ENCODE results near the gene KLHL24. TPM values are rescaled to one million over a fixed set of nuclear protein-coding genes. Genes with fewer than 3 reads are reported as not detected.
A peak's percentile ranks its signal among the peaks of the same experiment; 100 is the strongest.

The KLHL24 gene
- total and polyA plus RNA-seq, 2 experiments from 2014 or later: 8.2 to 51.0 TPM

DNA sequence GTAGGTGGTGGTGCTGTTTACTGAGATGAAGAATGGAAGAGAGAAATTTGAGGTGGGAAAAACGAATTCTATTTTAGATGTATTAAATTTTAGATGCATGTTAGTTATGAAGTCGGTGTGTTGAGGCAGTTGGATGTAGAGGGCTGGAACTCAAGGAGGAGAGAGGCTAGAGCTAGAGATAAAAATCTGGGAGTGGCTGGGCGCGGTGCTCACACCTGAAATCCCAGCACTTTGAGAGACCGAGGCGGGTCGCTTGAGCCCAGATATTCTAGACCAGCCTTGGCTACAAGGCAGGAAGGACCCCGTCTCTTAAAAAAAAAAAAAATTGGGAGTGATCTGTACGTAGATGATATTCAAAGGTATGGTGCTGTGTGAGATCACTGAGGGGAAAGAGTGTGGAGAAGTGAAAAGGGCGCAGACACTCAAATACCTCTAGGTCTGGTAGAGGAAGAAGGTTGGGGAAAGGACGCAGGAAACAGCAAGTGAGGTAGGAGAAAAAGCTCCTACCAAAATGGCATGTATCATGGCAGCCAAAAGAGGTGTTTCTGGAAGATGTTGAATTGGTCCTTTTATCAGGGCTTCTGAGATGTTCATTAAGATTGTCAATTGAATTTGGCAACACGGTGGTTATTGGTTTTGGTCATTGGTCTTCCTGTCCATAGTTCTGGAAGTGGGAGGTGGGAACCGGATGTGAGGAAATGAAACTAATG is 64.0 kb downstream of the KLHL24 start:
- Mint-ChIP-seq H3K36me3 (ENCODE audit: low read depth) (peaks cover 6% of the 10 kb centered on the region), H3K4me3 (peak overlapping the region; percentile 85), H3K27ac (peak overlapping the region; percentile 47), H3K4me1 (peaks cover 34% of the 10 kb centered on the region), H3K9me3 (no peaks in the 10 kb centered on the region; the same call in 2 of the 3 replicates), H3K27me3 (ENCODE audit: insufficient read depth, low read depth, poor library complexity) (peaks cover 4% of the 10 kb centered on the region)
- no peak overlapping the region for H2AFZ ChIP-seq
- peak overlapping the region; percentile 84 for H3K4me3 ChIP-seq
- no peaks in the 10 kb centered on the region for H3F3A ChIP-seq (replicated peaks; ENCODE audit: low read depth)
- peaks cover 25% of the 10 kb centered on the region; the same call in 1 of the 2 replicates for H3K4me1 ChIP-seq (ENCODE audit: insufficient read depth)
- H3K4me2 ChIP-seq: peak overlapping the region; percentile 92
- ATAC-seq (peak; percentile 7; the same call in 1 of the 3 replicates), DNase-seq (ENCODE audit: low spot score) (peak; percentile 35)
- H3K36me3 ChIP-seq (ENCODE audit: insufficient read depth): no peaks in the 10 kb centered on the region
- no peak overlapping the region for H3K27ac ChIP-seq (ENCODE audit: low read depth)
- H3K27me3 ChIP-seq (ENCODE audit: insufficient read depth): no peaks in the 10 kb centered on the region
- H4K20me1 ChIP-seq (replicated peaks; ENCODE audit: insufficient read depth): peaks cover 14% of the 10 kb centered on the region
- H3K79me2 ChIP-seq (replicated peaks; ENCODE audit: insufficient read depth): peaks cover 65% of the 10 kb centered on the region
- H3K9me2 ChIP-seq (ENCODE audit: insufficient read depth): 0 out of 2 replicates have a peak, but pooled peaks cover 3% of the 10 kb centered on the region
- TF ChIP-seq EZH2phosphoT487 (IDR thresholded peaks at IDR 0.05; ENCODE audit: unreplicated experiment) (no peak), CTCF (conservative IDR thresholded peaks at IDR 0.05; ENCODE audit: low read depth in 2 of 2) (no peak), NANOG (IDR thresholded peaks at IDR 0.05; ENCODE audit: borderline replicate concordance) (no peak), EZH2 (IDR thresholded peaks at IDR 0.05; ENCODE audit: low read depth, unreplicated experiment) (no peak), POLR2AphosphoS5 (IDR thresholded peaks at IDR 0.05; ENCODE audit: low read depth) (no peak), STAT1 (IDR thresholded peaks at IDR 0.05; ENCODE audit: unreplicated experiment) (no peak), ZNF462 (CRISPR knock-in tag; IDR thresholded peaks at IDR 0.05) (no peak), CREB1 (CRISPR knock-in tag; IDR thresholded peaks at IDR 0.05; ENCODE audit: low read depth) (no peak), ZNF114 (CRISPR knock-in tag; IDR thresholded peaks at IDR 0.05) (no peak), JUNB (IDR thresholded peaks at IDR 0.05; ENCODE audit: unreplicated experiment) (no peak), REST (IDR thresholded peaks at IDR 0.05; ENCODE audit: unreplicated experiment) (no peak)
- TF ChIP-seq, protein P1, sequence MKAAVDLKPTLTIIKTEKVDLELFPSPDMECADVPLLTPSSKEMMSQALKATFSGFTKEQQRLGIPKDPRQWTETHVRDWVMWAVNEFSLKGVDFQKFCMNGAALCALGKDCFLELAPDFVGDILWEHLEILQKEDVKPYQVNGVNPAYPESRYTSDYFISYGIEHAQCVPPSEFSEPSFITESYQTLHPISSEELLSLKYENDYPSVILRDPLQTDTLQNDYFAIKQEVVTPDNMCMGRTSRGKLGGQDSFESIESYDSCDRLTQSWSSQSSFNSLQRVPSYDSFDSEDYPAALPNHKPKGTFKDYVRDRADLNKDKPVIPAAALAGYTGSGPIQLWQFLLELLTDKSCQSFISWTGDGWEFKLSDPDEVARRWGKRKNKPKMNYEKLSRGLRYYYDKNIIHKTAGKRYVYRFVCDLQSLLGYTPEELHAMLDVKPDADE (IDR thresholded peaks at IDR 0.05): no peak
